BLaER1 treated with 17β-estradiol and CSF1 and Interleukin-3, amounts not matched to agents 10 nM and 100 nM (cell line): ENCODE data around the gene DENND5B.

ENCODE experiments used
- H3K27ac ChIP-seq, 11 experiments: shearing (Covaris generic); formaldehyde crosslinking; 2 replicates each; pipeline ENCODE4 v1.8.1; 2022
- H3K27me3 ChIP-seq, 11 experiments: shearing (Covaris generic); formaldehyde crosslinking; 2 replicates each; pipeline ENCODE4 v1.8.1; 2022
- H3K36me3 ChIP-seq, 11 experiments: shearing (Covaris generic); formaldehyde crosslinking; 2 replicates each; pipeline ENCODE4 v1.8.1; 2022
- H3K4me1 ChIP-seq, 10 experiments: shearing (Covaris generic); formaldehyde crosslinking; 2 replicates each; pipeline ENCODE4 v1.8.1; 2022
- H3K4me2 ChIP-seq, 11 experiments: shearing (Covaris generic); formaldehyde crosslinking; 2 replicates each; pipeline ENCODE4 v1.8.1; 2022
- H3K4me3 ChIP-seq, 10 experiments: shearing (Covaris generic); formaldehyde crosslinking; 2 replicates each; pipeline ENCODE4 v1.8.1; 2022
- H3K9ac ChIP-seq, 11 experiments: shearing (Covaris generic); formaldehyde crosslinking; 2 replicates each; pipeline ENCODE4 v1.8.1; 2022
- H3K9me3 ChIP-seq, 11 experiments: shearing (Covaris generic); formaldehyde crosslinking; replicated peaks in 1 of 11; 2 replicates each; pipeline ENCODE4 v1.8.1; 2022
- H4K20me1 ChIP-seq, 11 experiments: shearing (Covaris generic); formaldehyde crosslinking; 2 replicates each; pipeline ENCODE4 v1.8.1; 2022
- Cebpa-rat ChIP-seq, 11 experiments: shearing (Covaris generic); IDR thresholded peaks; 2 replicates each; pipeline ENCODE4 v1.8.1; 2022

Gene DENND5B

DNA sequence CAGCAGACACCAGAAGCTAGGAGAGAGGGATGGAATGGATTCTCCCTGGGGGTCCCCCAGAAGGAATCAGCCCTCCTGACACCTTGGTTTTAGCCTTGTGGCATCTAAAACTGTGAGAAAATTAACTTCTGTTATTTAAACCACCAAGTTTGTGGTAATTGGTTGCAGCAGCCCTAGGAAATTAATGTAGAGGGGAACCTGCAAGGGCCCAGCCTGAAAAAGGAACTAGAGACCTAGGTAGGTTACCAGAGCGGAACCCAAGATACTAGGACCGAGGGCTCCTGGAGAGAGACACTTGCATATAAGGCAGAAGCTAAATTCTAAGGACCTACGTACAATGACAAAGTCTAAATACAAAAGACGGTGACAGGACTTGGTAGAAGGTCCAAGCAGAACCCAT is 8.1 kb upstream of the DENND5B start:
- TF ChIP-seq Cebpa-rat (IDR thresholded peaks at IDR 0.05): no peak
- no peaks in the 10 kb centered on the region for H3K27me3 ChIP-seq
- no peak overlapping the region for H3K9ac ChIP-seq
- 0 out of 22 replicates have a peak, but pooled peaks cover 0 to 3% (median 0%) of the 10 kb centered on the region in 11 experiments for H3K9me3 ChIP-seq
- no peak overlapping the region for H3K4me2 ChIP-seq
- no peak overlapping the region for H3K27ac ChIP-seq
- no peaks in the 10 kb centered on the region for H4K20me1 ChIP-seq
- no peaks in the 10 kb centered on the region for H3K36me3 ChIP-seq
- H3K4me1 ChIP-seq: peaks cover 0 to 12% (median 6%) of the 10 kb centered on the region in 10 experiments; a peak in 10 of 20 replicates
- H3K4me3 ChIP-seq: no peak overlapping the region

DNA sequence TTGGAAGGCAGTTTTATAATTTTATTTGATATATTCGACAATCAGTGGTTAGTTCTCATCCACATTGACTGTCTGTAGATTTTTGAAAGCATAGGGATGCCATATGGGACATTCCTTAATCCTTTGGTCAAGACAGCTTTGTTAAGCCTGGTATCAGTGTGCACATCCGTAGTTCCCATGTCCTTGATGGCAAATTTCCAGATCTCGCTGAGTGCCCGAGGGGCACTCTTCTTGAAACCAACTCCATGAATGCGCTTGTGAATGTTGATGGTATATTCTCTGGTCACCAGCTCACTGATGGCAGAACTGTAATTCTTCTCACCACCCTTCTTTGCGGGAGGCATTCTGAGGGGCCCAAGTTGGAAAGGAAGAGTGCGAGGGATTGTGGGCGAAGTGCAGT is 6.1 kb upstream of the DENND5B start:
- Histone ChIP-seq H4K20me1 (no peaks in the 10 kb centered on the region), H3K4me1 (no peaks in the 10 kb centered on the region; a peak in 2 of 20 replicates), H3K9ac (no peak overlapping the region), H3K4me3 (no peak overlapping the region), H3K9me3 (0 out of 22 replicates have a peak, but pooled peaks cover 0 to 3% (median 0%) of the 10 kb centered on the region in 11 experiments), H3K27ac (no peak overlapping the region), H3K27me3 (peaks cover 0 to 2% (median 0%) of the 10 kb centered on the region in 11 experiments; a peak in 1 of 22 replicates), H3K4me2 (no peak overlapping the region), H3K36me3 (no peaks in the 10 kb centered on the region)
- TF ChIP-seq Cebpa-rat (IDR thresholded peaks at IDR 0.05): no peak

DNA sequence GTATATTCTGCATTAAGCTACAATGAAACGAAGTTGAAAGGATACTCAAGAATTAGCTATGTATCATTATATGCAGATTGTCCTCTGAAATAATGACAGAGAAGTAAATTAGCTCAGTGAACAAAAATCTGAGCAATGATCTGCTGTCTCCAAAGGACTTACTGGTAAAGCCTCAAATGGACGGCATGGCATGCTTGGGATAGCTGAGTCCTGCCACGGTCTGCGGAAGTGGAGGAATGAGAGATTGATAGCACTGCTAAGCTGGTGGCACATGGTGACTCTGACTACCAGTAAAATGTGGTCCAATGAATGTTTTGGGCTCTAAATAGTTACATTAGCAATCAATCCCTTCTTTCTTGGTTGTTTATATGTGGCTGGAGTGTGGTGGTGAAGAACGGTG is 3.7 kb upstream of the DENND5B start:
- Histone ChIP-seq H3K4me1 (peaks cover 0 to 9% (median 7%) of the 10 kb centered on the region in 10 experiments; a peak in 13 of 20 replicates), H3K4me2 (no peak overlapping the region), H3K9ac (no peak overlapping the region), H3K4me3 (no peak overlapping the region), H3K36me3 (no peaks in the 10 kb centered on the region), H3K27me3 (peaks cover 0 to 12% (median 0%) of the 10 kb centered on the region in 11 experiments; a peak in 2 of 22 replicates), H4K20me1 (no peaks in the 10 kb centered on the region), H3K27ac (no peak overlapping the region), H3K9me3 (no peaks in the 10 kb centered on the region)
- no peak for TF ChIP-seq Cebpa-rat (IDR thresholded peaks at IDR 0.05)

DNA sequence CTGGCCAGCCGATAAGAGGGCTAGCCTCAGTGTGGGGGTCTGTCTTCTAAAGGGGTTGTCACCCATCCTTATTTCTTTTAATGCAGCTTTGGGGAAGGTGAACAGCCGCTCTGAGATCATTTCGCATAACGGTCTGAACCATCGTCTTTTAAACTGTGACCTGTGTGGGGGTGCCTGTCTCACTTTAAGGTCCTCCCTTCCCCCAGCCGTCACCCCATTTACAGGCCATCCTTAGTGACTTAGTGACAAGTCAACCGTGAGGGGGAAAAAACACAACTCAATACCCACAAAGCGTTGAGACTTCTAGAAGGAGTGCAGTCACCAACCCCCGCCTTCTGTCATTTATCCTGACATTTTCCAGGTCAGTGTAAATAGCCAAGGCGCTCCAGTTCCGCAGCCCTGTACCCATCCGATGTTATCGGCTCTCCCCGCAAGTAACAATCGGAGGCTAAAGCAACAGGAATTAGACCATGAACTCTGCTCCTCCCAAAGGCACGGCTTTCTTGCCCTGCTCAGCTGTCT is 505 bp upstream of the DENND5B start:
- Histone ChIP-seq H3K9ac (peak overlapping the region; percentile 85 to 95 (median 92)), H4K20me1 (no peaks in the 10 kb centered on the region), H3K36me3 (no peaks in the 10 kb centered on the region), H3K4me1 (peaks cover 6 to 19% (median 17%) of the 10 kb centered on the region in 10 experiments; a peak in 19 of 20 replicates), H3K27me3 (peaks cover 0 to 12% (median 0%) of the 10 kb centered on the region in 11 experiments; a peak in 2 of 22 replicates), H3K4me2 (peak overlapping the region; percentile 82 to 95 (median 90)), H3K4me3 (peak overlapping the region; percentile 86 to 99 (median 94)), H3K27ac (peak overlapping the region in 10 of 11 experiments; percentile 76 to 93 (median 90); a peak in 20 of 22 replicates), H3K9me3 (no peaks in the 10 kb centered on the region)
- TF ChIP-seq Cebpa-rat (IDR thresholded peaks at IDR 0.05): no peak

DNA sequence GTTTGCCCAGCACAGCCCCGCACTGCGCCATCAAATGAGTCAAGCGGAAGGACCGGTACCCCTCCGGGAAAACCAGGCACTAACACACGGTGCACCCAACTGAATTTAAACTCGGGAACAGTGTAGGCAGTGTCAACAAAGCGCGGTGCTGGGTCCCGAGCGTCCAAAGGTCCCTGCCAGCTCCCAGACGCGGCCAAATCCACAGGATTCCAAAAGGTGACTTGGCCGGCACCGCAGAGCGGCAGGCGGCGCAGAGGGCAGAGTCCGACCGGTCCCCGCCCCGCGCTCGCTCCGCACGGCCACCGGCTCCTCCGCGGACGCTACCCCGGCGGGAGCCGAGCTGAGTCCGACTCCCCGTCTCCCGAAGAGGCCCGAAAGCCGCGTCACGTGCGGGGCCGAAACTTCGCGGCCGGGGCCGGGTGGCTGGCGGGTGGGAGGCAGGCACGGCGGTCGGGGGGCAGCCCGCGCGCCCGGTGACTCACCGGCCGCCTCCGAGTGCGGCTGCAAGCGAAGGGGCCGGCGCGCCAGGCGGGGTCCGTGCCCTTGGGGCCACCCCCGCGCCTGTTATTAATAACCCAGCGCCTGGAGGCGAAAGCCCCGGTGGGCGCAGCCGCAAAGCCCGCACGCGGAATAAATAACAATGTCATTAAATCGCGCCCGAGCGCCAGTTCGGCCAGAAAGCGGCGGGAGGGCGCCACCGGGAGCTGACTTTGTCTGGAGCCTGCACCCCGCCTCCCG is 863 bp downstream of the DENND5B start:
- Histone ChIP-seq H3K27me3 (peaks cover 0 to 12% (median 0%) of the 10 kb centered on the region in 11 experiments; a peak in 2 of 22 replicates), H3K4me2 (peak overlapping the region; percentile 60 to 95 (median 87)), H3K27ac (peak overlapping the region; percentile 76 to 93 (median 89)), H3K36me3 (no peaks in the 10 kb centered on the region), H3K4me1 (peaks cover 6 to 19% (median 17%) of the 10 kb centered on the region in 10 experiments; a peak in 19 of 20 replicates), H3K9me3 (no peaks in the 10 kb centered on the region), H4K20me1 (no peaks in the 10 kb centered on the region), H3K9ac (peak overlapping the region; percentile 85 to 95 (median 92)), H3K4me3 (peak overlapping the region; percentile 86 to 99 (median 94))
- TF ChIP-seq Cebpa-rat (IDR thresholded peaks at IDR 0.05): no peak

DNA sequence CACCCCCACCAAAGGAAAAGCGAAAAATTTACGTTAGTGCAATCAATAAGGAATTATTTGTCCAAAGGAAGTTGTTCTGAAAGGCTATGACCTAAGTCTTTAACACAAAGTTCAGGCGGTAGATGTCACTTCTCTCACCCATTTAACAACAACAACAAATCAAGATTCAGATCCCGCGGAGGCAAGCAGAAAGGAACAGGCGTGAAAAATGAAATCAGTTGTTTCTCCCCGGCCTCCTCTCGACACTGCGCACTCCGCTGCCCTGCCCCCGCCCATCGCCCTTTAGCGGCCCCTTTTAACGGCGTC is 1.4 kb downstream of the DENND5B start:
- Histone ChIP-seq H3K27ac (peak overlapping the region; percentile 76 to 93 (median 89); a peak in 21 of 22 replicates), H3K4me1 (peaks cover 6 to 19% (median 17%) of the 10 kb centered on the region in 10 experiments; a peak in 19 of 20 replicates), H3K27me3 (peaks cover 0 to 12% (median 0%) of the 10 kb centered on the region in 11 experiments; a peak in 2 of 22 replicates), H3K4me2 (peak overlapping the region; percentile 60 to 95 (median 87)), H4K20me1 (no peaks in the 10 kb centered on the region), H3K36me3 (no peaks in the 10 kb centered on the region), H3K4me3 (peak overlapping the region; percentile 86 to 99 (median 94)), H3K9me3 (no peaks in the 10 kb centered on the region), H3K9ac (peak overlapping the region; percentile 85 to 95 (median 92))
- no peak for TF ChIP-seq Cebpa-rat (IDR thresholded peaks at IDR 0.05)

DNA sequence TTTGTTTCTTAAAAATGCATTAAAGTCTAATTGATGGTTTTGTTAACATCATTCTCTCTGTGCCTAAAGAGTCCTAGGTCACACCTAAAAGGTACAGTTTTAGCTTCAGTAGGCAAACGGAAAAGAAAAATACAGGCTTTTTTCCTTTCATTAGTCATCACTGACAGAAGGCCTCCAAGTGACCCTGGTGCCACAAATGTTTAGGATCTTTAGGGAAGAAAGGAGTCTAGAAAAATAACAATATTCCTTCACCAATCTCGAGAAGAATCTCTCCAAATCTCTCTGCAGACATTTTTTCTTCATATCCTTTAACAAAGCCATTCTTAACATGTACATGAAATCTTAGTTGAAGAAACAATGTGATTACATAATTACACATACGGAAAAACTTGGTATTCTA is 2.0 kb downstream of the DENND5B start:
- peak overlapping the region in 3 of 11 experiments; percentile 76 to 92 (median 89); a peak in 3 of 22 replicates for H3K27ac ChIP-seq
- H3K4me1 ChIP-seq: peaks cover 6 to 19% (median 17%) of the 10 kb centered on the region in 10 experiments; a peak in 19 of 20 replicates
- peak overlapping the region; percentile 86 to 99 (median 94); a peak in 16 of 20 replicates for H3K4me3 ChIP-seq

DNA sequence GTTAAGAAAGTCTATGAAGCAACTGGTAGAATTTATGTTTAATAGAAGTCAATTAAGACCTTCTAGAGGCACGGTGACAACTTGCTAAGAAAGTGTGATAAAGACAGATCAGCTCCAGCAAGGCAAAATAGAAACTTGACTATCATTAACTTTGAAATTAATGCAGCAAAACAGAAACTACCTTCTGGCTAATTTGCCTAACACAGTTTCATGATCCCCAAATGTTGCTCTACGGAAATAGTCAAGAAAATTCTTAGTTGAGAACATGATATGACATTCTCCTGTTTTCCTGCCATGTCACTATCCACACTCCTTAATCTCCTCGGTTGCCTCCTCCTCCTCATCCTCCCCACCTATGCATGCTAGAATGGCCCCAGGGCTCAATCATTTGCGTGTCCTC is 4.2 kb downstream of the DENND5B start:
- Histone ChIP-seq H3K4me3 (no peak overlapping the region), H3K27ac (no peak overlapping the region), H3K9ac (no peak overlapping the region)

More for the DNA sequence above, 2.0 kb downstream of the DENND5B start:
- Histone ChIP-seq H3K9ac (peak overlapping the region in 9 of 11 experiments; percentile 85 to 95 (median 91); a peak in 14 of 22 replicates), H4K20me1 (no peaks in the 10 kb centered on the region), H3K36me3 (no peaks in the 10 kb centered on the region), H3K9me3 (no peaks in the 10 kb centered on the region), H3K4me2 (peak overlapping the region; percentile 31 to 95 (median 87); a peak in 20 of 22 replicates), H3K27me3 (peaks cover 0 to 12% (median 0%) of the 10 kb centered on the region in 11 experiments; a peak in 2 of 22 replicates)
- TF ChIP-seq Cebpa-rat (IDR thresholded peaks at IDR 0.05): no peak

DNA sequence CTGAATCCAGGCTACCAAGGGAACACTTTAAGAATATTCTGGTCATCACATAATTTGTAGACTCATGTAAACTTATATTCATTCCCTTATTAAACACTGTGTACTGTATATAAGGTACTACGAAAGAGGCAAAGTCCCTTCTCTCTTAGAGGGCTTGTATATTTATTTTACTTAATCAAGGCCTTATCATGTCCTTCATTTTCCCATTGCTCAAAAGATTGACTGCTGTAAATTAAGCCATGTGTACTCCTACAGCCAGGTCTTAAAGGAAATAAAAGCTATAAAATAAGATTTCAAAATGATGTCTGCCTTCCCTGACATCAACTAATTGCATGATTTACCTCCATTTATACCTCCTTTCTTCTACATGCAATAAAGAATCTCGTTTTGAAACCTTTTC is 5.0 kb downstream of the DENND5B start:
- Histone ChIP-seq H3K9ac (no peak overlapping the region), H3K27ac (no peak overlapping the region), H3K36me3 (no peaks in the 10 kb centered on the region), H3K4me3 (no peak overlapping the region), H3K4me1 (peaks cover 0 to 11% (median 10%) of the 10 kb centered on the region in 10 experiments; a peak in 17 of 20 replicates), H4K20me1 (no peaks in the 10 kb centered on the region), H3K4me2 (no peak overlapping the region), H3K27me3 (no peaks in the 10 kb centered on the region), H3K9me3 (peaks cover 0 to 4% (median 0%) of the 10 kb centered on the region in 11 experiments; a peak in 2 of 22 replicates)
- TF ChIP-seq Cebpa-rat (IDR thresholded peaks at IDR 0.05): no peak

More for the DNA sequence above, 4.2 kb downstream of the DENND5B start:
- H3K4me1 ChIP-seq: peaks cover 6 to 17% (median 14%) of the 10 kb centered on the region in 10 experiments; a peak in 19 of 20 replicates
- no peaks in the 10 kb centered on the region for H3K36me3 ChIP-seq
- H4K20me1 ChIP-seq: no peaks in the 10 kb centered on the region
- H3K4me2 ChIP-seq: no peak overlapping the region
- TF ChIP-seq Cebpa-rat (IDR thresholded peaks at IDR 0.05): no peak
- H3K9me3 ChIP-seq: no peaks in the 10 kb centered on the region
- peaks cover 0 to 7% (median 0%) of the 10 kb centered on the region in 11 experiments; a peak in 2 of 22 replicates for H3K27me3 ChIP-seq
